Left renal pelvis (tissue), 4 donors: ENCODE measurements around the gene ALDH16A1. TPM values are rescaled to one million over a fixed set of nuclear protein-coding genes. Genes with fewer than 3 reads are reported as not detected.
"Not testable (repeated sequence)": the region's sequence is repeated elsewhere in the genome, so short reads cannot be mapped to it uniquely, and the experiment has no call there.

ENCODE experiments used
- DNase-seq, 4 donors: peaks; one replicate each; pipeline ENCODE4 v3.0.0-alpha.2; 2013; ENCODE audit warnings: low read depth in 4 of 4, low spot score in 3 of 4
- polyA plus RNA-seq, 4 donors: library from polyadenylated mRNA; unstranded; fragments of 120-200 nt; gene quantifications; one replicate each; pipeline ENCODE4 v1.2.1, GENCODE V29; 2013; ENCODE audit not compliant: insufficient read length in 4 of 4

ALDH16A1 gene
- polyA plus RNA-seq, 4 donors: 12.2 to 32.1 (median 16.4) TPM

DNA sequence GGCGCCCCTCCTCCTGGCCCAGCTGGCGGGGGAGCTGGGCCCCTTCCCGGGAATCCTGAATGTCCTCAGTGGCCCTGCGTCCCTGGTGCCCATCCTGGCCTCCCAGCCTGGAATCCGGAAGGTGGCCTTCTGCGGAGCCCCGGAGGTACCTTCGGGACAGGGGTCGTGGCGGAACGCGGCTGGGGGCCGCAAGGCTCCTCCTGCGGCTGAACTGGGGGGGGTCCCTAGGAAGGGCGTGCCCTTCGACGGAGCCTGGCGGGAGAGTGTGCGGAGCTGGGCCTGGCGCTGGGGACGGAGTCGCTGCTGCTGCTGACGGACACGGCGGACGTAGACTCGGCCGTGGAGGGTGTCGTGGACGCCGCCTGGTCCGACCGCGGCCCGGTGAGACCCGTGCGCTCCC lies 8.6 kb downstream of the ALDH16A1 start:
- DNase-seq: no peak

DNA sequence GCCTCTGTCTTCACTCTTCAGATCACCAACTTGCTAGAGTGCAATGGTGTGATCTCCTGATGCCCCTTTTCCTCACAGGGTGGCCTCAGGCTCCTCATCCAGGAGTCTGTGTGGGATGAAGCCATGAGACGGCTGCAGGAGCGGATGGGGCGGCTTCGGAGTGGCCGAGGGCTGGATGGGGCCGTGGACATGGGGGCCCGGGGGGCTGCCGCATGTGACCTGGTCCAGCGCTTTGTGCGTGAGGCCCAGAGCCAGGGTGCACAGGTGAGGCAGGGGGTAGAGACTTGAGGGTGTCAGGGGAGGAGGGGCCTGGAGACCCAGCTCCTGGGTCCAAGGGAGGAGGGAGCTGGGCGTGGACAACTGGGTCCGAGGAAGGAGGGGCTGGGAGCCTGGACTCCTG lies 9.5 kb downstream of the ALDH16A1 start:
- no peak for DNase-seq

DNA sequence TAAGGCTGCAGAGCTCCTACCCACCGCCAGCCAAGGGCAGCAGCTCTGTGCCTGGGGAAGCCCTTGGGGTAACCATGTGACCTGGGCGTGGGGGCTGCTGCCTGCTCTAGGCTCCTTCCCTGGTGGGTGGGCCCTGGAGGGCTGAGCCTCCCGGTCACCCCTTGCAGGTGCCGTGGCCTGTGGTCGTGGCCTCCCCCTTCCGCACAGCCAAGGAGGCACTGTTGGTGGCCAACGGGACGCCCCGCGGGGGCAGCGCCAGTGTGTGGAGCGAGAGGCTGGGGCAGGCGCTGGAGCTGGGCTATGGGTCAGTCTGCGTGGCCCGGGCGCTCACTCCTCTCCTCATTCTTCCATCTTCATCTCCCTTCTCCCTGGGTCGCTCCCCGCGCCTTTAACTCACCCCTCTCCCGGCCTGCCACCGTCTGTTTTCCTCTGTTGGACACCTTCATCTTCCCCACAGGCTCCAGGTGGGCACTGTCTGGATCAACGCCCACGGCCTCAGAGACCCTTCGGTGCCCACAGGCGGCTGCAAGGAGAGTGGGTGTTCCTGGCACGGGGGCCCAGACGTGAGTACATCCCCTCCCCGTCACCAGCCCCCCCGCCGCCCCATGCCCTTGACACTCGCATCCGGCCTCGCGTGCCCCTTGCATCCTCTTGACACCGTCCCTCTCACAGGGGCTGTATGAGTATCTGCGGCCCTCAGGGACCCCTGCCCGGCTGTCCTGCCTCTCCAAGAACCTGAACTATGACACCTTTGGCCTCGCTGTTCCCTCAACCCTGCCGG lies 11.1 kb downstream of the ALDH16A1 start:
- no peak for DNase-seq

DNA sequence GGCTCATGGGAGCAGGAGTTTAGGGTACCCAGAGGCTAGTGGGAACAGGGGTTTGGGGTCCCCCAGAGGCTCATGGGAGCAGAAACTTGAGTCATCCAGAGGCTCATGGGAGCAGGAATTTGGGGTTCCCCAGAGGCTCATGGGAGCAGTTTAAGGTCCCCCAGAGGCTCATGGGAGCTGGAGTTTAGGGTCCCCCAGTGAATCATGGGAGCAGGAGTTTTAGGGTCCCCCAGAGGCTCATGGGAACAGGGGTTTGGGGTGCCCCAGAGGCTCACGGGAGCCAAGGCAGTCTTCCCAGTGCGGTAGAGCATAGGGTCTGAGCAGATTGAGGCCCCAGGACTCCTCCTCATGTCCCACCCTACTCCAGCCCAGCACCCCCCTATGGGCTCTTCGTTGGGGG lies 12.3 kb downstream of the ALDH16A1 start:
- no peak for DNase-seq

DNA sequence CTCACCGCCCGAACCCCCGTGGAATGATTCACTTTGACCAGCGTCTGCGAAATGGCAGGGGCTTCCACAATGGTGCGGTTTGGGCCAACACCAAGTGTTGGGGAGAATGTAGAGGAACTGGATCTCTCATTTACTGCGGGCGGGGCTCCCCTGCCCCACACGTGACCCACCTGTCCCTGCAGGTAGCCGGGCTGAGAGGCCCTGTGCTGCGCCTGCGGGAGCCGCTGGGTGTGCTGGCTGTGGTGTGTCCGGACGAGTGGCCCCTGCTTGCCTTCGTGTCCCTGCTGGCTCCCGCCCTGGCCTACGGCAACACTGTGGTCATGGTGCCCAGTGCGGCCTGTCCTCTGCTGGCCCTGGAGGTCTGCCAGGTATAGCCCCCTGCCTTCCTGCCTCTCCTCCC lies 15.2 kb downstream of the ALDH16A1 start:
- DNase-seq: no peak

DNA sequence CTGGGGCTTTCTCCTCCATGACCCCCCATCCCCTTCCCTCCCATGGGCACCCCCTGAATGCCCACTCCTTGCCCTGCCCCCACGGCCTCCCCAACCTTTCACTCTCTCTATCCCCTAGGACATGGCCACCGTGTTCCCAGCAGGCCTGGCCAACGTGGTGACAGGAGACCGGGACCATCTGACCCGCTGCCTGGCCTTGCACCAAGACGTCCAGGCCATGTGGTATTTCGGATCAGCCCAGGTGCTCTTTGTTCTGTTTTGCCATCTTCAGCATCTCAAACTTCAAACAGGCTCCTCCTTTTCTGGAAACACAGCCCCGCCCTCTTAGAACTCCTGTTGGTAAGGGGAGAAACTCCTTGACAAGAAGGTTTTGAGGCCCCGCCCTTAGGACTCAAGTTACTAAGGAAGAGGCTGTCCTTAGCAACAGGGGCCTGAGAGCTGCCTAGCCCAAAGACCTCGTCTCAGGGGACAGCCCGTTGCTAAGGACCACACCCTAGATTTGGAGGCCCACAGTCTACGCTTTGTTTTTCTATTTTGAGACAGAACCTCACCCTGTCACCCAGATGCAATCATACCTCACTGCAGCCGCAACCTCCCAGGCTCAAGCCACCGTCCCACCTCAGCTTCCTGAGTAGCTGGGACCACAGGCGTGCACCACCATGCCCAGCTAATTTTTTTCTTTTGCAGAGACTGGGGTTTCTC lies 15.9 kb downstream of the ALDH16A1 start:
- DNase-seq: no peak

DNA sequence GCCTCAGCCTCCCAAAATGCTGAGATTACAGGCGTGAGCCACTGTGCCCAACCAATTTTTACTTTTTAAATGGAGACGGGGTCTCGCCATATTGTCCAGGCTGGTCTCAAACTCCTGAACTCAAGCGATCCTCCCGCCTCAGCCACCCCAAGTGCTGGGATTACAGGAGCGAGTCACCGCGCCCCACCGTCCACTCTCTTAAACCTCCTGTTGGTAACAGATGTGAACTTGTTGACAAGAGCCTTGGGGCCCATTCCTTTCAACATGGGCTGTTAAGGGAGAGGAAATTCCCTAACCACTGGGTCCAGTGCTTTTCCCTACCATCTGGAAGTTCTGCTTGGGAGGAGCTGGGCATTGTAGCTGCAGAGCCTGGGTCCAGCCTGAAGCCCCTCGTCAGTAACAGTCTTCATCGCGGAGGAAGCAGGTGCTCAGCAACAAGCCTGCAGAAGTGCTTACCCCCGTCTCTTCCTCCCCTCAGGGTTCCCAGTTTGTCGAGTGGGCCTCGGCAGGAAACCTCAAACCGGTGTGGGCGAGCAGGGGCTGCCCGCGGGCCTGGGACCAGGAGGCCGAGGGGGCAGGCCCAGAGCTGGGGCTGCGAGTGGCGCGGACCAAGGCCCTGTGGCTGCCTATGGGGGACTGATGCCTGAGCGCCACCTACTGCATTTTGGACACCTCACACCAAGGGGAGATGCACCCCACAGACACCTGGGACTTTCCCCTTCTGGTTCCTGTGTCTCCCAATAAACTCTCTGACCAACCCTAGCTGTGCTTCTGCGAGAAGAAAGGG lies 17.0 kb downstream of the ALDH16A1 start:
- DNase-seq: no peak

DNA sequence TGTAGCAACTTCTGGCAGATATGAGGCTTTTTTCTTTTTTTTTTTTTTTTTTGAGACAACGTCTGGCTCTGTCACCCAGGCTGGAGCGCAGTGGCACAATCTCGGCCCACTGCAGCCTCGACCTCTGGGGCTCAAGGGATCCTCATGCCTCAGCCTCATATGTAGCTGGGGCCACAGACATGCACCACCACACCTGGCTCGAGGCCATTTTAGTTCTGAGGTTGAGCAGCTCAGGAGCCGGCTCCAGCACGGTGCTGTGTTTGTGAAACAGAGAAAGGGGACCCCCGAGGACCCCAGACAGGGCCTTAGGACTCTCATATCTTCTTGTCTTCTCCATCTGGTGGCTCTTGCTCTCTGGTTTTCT lies 17.6 kb downstream of the ALDH16A1 start:
- no peak for DNase-seq

DNA sequence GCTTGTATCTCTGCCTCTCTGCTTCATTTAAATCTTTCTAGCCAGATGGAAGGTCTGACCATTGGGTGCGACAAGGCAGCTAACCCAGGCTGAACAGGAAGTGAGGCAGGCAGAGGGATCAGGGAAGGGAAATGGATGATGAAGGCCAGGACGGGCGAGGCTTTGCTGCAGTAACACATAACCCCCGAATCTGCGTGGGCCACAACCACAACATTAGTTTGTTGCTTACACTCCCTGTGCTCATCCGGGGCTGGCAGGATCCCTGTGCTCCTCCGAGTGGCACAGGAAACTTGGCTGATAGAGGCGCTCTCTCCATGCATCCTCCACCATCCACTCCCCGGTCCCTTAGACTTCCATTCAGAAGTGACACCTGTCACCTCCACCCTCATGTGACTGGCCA lies 19.9 kb downstream of the ALDH16A1 start:
- DNase-seq: no peak

DNA sequence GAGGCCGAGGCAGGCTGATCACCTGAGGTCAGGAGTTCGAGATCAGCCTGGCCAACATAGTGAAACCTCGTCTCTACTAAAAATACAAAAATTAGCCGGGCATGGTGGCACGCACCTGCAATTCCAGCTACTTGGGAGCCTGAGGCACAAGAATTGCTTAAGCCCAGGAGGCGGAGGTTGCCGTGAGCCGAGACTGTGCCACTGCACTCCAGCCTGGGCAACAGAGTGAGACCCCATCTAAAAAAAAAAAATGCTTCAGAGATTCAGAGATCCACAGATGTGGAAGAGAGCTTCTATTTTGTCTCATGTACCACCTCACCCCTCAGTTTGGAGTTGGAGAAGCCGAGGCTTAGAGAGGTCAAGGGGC lies 20.5 kb downstream of the ALDH16A1 start:
- DNase-seq: not testable (repeated sequence)

DNA sequence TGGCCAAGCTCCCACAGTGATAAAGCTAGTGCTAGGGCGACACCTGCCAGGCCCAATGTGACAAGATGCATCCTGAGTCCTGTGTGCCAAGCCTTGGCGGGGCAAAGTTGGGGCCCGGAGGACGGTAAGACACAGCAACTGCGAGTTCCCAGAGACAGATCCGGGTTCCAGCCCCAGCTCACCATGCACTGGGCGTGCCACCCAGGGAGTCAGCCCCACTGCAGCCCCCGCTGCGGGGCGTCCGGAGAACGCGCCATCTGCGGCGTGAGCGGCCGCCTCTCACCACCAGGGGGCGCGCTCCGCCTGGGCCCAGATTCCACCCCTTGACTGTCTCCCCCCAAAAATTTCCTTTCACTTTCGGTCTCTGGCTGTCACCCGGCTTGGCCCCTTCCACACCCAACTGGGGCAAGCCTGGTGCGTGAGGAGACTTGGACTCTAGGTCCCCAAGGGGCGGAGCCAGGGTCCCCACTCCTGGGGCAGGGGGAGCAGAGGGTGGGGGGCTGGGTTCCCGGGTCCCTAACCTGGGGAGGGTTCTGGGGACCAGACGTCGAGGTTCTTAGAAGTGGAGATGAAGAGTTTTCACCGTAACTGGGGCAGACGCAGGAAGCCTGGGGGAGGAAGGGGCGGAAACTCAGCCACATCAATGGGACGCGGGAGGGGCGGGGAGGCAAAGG lies 21.0 kb downstream of the ALDH16A1 start, which contains the start of gene FLT3LG:
TSS of gene FLT3LG (plus strand) at position 348 of the 674 bp plus-strand sequence. CDS start 425 bp downstream, outside the sequence.
- no peak for DNase-seq

DNA sequence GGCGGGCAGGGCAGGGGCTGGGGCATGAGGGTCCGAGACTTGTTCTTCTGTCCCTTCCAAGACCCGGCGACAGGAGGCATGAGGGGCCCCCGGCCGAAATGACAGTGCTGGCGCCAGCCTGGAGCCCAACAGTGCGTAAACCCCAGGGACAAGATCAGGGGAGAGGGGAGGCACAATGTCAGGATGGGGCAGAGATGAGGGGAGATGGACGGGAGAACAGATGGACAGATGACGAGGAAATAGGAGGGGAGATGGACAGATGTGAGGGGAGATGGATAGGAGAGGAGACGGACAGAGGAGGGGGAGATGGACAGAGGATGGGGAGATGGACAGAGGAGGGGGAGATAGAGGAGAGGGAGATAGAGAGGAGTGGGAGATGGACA lies 21.5 kb downstream of the ALDH16A1 start:
- no peak for DNase-seq

DNA sequence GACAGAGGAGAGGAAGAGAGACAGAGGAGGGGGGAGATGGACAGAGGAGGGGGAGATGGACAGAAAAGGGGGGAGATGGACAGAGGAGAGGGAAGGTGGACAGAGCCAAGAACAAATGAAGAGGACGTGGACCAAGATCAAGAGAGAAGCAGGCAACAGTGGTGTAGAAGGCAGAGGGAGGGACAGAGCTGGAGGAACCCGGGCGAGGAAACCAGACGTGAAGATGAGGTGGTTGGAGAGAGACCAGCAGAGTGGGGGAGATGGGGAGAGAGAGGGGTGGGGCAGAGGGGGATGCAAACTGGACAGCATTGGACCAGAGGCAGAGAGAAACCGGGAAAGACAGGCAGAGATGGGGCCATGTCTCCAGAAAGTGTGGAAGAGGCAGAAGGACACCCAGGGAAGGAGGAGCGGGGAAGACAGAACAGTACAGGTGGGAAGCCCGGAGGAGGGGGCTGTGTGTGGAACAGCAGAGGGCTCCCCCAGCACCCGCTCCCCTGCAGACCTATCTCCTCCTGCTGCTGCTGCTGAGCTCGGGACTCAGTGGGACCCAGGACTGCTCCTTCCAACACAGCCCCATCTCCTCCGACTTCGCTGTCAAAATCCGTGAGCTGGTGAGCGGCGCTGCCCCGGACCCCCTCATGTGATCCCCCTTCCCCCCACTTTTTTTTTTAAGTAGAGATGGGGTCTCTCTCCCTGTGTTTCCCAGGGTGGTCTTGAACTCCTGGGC lies 22.3 kb downstream of the ALDH16A1 start:
- DNase-seq: no peak

DNA sequence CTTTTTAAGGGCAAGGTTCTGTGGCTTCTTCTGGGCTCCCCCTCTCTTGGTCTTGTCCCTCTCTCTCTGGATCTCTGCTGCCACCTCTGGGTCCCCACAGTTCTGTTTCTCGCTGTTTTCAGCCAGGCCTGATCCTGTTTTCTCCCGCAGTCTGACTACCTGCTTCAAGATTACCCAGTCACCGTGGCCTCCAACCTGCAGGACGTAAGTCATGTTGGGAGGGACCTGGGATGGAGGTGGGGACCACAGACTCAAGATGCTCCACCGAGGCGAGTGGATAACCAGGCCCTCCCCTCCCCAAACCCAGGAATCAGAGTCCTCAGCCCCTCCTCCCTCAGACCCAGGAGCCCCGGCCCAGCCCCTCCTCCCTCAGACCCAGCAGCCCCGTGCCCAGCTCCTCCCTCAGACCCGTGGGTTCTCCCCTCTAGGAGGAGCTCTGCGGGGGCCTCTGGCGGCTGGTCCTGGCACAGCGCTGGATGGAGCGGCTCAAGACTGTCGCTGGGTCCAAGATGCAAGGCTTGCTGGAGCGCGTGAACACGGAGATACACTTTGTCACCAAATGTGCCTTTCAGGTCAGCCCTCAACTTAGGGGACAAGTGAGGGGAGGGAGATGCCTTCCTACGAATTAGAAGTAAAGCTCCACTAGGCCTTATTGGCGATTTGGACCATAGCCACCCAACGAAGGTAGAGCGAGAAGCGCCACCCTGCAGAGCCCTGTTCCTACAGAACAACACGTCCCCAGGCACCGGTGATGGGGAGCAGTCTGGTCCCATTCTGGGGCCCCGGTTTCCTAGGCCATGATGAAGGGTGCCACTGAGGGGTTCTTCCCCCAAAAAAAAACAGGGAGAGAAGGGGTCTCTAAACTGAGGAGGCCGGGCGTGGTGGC lies 23.2 kb downstream of the ALDH16A1 start:
- no peak for DNase-seq

DNA sequence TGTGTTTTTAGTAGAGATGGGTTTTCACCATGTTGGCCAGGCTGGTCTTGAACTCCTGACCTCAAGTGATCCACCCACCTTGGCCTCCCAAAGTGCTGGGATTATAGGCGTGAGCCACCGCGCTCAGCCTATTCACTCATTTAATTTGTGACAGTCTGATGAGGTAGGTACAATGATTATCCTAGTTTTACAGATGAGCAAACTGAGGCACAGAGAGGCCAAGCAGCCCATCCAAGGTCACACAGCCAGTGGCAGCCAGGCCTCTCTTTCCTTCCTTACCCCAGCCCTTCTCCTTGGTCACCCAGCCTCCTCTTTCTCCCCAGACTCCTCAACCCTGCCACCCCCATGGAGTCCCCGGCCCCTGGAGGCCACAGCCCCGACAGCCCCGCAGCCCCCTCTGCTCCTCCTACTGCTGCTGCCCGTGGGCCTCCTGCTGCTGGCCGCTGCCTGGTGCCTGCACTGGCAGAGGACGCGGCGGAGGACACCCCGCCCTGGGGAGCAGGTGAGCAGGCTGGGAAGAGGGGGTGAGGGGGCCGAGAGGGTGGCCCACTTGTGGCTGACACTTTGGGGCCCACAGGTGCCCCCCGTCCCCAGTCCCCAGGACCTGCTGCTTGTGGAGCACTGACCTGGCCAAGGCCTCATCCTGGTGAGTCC lies 27.1 kb downstream of the ALDH16A1 start:
- no peak for DNase-seq

DNA sequence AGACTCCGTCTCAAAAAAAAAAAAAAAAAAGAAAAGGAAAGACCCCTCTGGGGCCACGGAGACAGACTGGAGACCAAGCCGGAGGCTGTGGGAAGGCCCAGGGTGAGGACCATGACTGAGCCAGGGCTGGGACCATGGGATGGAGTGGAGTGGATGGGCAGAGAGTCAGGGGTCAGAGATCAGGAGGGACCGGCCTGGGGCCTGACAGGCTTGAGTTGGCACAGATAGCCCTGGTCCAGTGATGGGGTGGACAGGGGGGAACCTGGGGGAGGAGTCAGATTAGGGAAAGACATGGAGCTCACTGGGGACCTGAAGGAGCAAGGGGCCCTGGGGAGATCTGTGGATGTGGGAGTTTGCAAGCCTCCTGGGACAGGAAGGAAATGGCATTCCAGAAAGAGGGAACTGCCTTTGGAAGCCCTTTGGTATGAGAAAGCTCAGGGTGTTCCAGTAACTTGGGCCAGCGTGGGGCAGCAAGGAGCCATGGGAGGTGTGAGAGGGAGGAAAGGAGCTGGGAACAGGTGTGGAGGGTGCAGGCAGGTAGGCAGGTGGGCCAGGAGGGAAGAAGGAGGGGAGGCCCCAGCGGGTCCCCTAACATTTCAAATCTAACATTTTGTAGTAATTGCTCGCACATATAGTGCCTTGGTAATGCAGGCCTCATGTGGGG lies 28.1 kb downstream of the ALDH16A1 start:
- DNase-seq: no peak

DNA sequence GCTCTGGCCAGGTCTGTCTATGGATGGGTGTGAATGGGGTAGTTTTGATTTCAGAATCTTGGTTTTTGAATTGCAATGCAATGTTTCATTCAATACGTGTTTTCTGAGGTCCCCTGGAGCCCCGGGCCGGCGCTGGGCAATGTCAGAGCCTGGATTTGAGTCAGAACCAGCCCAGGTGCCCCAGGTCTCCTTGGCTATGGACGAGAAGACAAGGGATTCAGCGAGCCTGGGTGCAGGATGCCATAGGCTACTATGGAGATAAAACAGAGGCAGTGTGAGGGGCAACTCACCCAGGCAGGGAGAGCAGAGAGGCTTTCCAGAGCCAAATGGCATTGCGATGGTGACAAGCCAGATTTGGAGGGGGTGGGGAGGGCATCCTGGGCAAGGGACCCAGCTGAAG lies 33.2 kb downstream of the ALDH16A1 start:
- DNase-seq: no peak

DNA sequence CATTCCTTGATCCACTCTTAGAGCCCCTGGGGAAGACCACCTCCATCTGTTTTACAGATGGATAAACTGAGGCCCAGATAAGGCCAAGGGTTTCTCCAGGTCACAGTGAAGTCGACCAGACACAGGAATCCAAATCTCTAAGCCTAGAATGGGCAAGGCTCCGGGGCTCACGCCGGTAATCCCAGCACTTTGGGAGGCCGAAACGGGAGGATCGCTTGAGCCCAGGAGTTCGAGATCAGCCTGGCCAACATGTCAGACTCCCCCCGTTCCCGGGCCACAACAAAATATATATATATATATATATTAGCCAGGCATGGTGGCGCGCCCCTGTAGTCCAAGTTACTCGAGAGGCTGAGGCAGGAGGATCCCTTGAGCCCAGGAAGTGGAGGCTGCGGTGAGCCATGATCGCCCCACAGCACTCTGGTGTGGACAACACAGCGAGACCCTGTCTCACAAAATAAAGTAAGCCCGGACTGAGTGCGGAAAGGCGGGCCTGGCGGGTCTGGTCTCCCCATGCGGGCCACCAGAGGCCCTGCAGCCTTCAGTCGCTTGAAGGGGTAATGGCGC lies 33.8 kb downstream of the ALDH16A1 start:
- no peak for DNase-seq
